Measurements from ENCODE around the gene ZIC4. TPM values are rescaled to one million over a fixed set of nuclear protein-coding genes. Genes with fewer than 3 reads are reported as not detected.

Gene ZIC4
- total and polyA plus RNA-seq, 2 of the 8 experiments (the other 6 are each of a cell fraction or from before 2014, with no cell fraction given): 0.03 to 0.13 TPM

GRCh38 chr3:147356909-147357900, 49.1 kb downstream of the ZIC4 start:
- H3K79me2 ChIP-seq (ENCODE audit: control insufficient read depth in 1 of 2, insufficient read depth in 2 of 2, low read length in 2 of 2): no peaks in the 10 kb centered on the region
- H3K9ac ChIP-seq (replicated peaks in 1 of 4; ENCODE audit: extremely low read depth in 1 of 4, low read depth in 3 of 4, low read length in 3 of 4): no peak overlapping the region
- no peak overlapping the region for H2BK120ac ChIP-seq (replicated peaks; ENCODE audit: low read depth, low read length)
- peak overlapping the region; percentile 54 to 85 for H3K4me2 ChIP-seq (ENCODE audit: insufficient read depth in 1 of 2, low read depth in 2 of 2, low read length in 2 of 2)
- peak in 1 of 2 experiments; percentile 73 for DNase-seq (ENCODE audit: low read depth in 1 of 2, low spot score in 2 of 2)
- H4K5ac ChIP-seq (ENCODE audit: insufficient read length, low read depth, low read length): no peak overlapping the region
- no peak overlapping the region for H3K23ac ChIP-seq (ENCODE audit: insufficient read length)
- peak overlapping the region; percentile 63; the same call in 1 of the 2 replicates for H2BK12ac ChIP-seq (ENCODE audit: low read depth, low read length)
- peaks cover 2 to 4% of the 10 kb centered on the region in 2 experiments for H4K20me1 ChIP-seq (replicated peaks in 1 of 2; ENCODE audit: control insufficient read depth in 1 of 2, insufficient read depth in 2 of 2, low read length in 2 of 2)
- H3K14ac ChIP-seq (ENCODE audit: insufficient read length): no peak overlapping the region
- no peak overlapping the region for H3K56ac ChIP-seq (replicated peaks; ENCODE audit: insufficient read length, low read depth, low read length)
- H3K9me3 ChIP-seq (ENCODE audit: insufficient read depth in 2 of 2, low read depth in 1 of 2, low read length in 1 of 2): no peaks in the 10 kb centered on the region
- no peak overlapping the region for H3K27ac ChIP-seq (ENCODE audit: low read depth, low read length)
- H3K4me1 ChIP-seq (replicated peaks in 1 of 4; ENCODE audit: control insufficient read depth in 3 of 4, insufficient read depth in 4 of 4, low read length in 3 of 4): peaks cover 15 to 41% (median 19%) of the 10 kb centered on the region in 4 experiments
- H3K79me1 ChIP-seq (ENCODE audit: low read depth, low read length): no peaks in the 10 kb centered on the region
- no peak overlapping the region for H2AK5ac ChIP-seq (ENCODE audit: low read depth, low read length)
- WGBS, 2 experiments (ENCODE audit: extremely low coverage in 1 of 2, insufficient coverage in 1 of 2, insufficient read length in 1 of 2, insufficient replicate concordance in 2 of 2, low coverage in 1 of 2, low lambda C conversion rate in 2 of 2, missing lambda C conversion rate in 1 of 2): 4% methylated on average over 28 of the region's 29 CpGs; no CpG with 5 or more reads in 1 of the 2 experiments
- CTCF ChIA-PET (ENCODE audit: partially characterized antibody): interaction anchor here (0.7 to 10.6 kb wide), 25 partner anchors 9 to 855 kb away, joined by 3 to 162 read pairs (median 5); no protein-coding TSS in a partner anchor
- no peaks in the 10 kb centered on the region; the same call in 1 of the 2 replicates for H3K23me2 ChIP-seq (ENCODE audit: low read depth, low read length)
- H2AFZ ChIP-seq (ENCODE audit: low read length): no peak overlapping the region
- no peak overlapping the region for H2BK5ac ChIP-seq (ENCODE audit: low read depth, low read length)
- peaks cover 51 to 76% (median 71%) of the 10 kb centered on the region in 4 experiments for H3K27me3 ChIP-seq (replicated peaks in 1 of 4; ENCODE audit: control insufficient read depth in 3 of 4, extremely low read depth in 1 of 4, insufficient read depth in 3 of 4, low read length in 3 of 4)
- H3K36me3 ChIP-seq (ENCODE audit: control insufficient read depth in 2 of 4, insufficient read depth in 4 of 4, low read length in 3 of 4): peaks cover 0 to 2% (median 0%) of the 10 kb centered on the region in 4 experiments; a peak in 1 of 8 replicates
- peak overlapping the region; percentile 18 to 41 (median 24); a peak in 5 of 8 replicates for H3K4me3 ChIP-seq (ENCODE audit: extremely low read depth in 1 of 4, insufficient read depth in 2 of 4, low read depth in 3 of 4, low read length in 4 of 4)
- H4K91ac ChIP-seq (replicated peaks; ENCODE audit: insufficient read length, low read length): no peak overlapping the region
- peak overlapping the region; percentile 34; the same call in 1 of the 2 replicates for H2BK20ac ChIP-seq (ENCODE audit: low read length)
- H2BK15ac ChIP-seq (ENCODE audit: low read length): 0 out of 2 replicates have a peak overlapping the region, but pooled peaks have one; percentile 65
- no peak overlapping the region for H4K8ac ChIP-seq (ENCODE audit: extremely low read depth, insufficient read depth, low read length)
- POLR2A ChIA-PET (ENCODE audit: partially characterized antibody): interaction anchor here (0.7 to 1.4 kb wide), 4 partner anchors 9 to 57 kb away, joined by 3 read pairs; no protein-coding TSS in a partner anchor
- peak; percentile 65 for FAIRE-seq
- H3K18ac ChIP-seq (ENCODE audit: extremely low read depth, low read length): no peak overlapping the region; the same call in 1 of the 2 replicates
- H3K4ac ChIP-seq (replicated peaks; ENCODE audit: insufficient read length, low read depth, low read length): no peak overlapping the region
- TF ChIP-seq CREB1 (IDR thresholded peaks at IDR 0.05): no peak
- TF ChIP-seq JUN (IDR thresholded peaks at IDR 0.05; ENCODE audit: low read depth, low read length): no peak
- no peak for TF ChIP-seq SRF (IDR thresholded peaks at IDR 0.05; ENCODE audit: low read depth, low read length)
- TF ChIP-seq SAP30 (IDR thresholded peaks at IDR 0.05; ENCODE audit: insufficient read depth, insufficient replicate concordance, low read length): no peak
- no peak for TF ChIP-seq RXRA (IDR thresholded peaks at IDR 0.05; ENCODE audit: insufficient read depth, low read depth, low read length)
- peak; percentile 80 for TF ChIP-seq TEAD4 (IDR thresholded peaks at IDR 0.05; ENCODE audit: low read depth, low read length)
- no peak for TF ChIP-seq SIN3A (conservative IDR thresholded peaks at IDR 0.05 in 1 of 2, IDR thresholded peaks at IDR 0.05 in 1 of 2; ENCODE audit: low read depth in 1 of 2, low read length in 2 of 2)
- TF ChIP-seq SUZ12 (IDR thresholded peaks at IDR 0.05; ENCODE audit: low read length): peak; percentile 66; the same call in 1 of the 2 replicates
- TF ChIP-seq SIX5 (IDR thresholded peaks at IDR 0.05; ENCODE audit: low read depth, low read length): no peak
- TF ChIP-seq SP1 (IDR thresholded peaks at IDR 0.05; ENCODE audit: low read depth, low read length): no peak
- TF ChIP-seq KDM4A (IDR thresholded peaks at IDR 0.05; ENCODE audit: low read depth, low read length, severe bottlenecking): no peak

Measured in H1 (cell line).